Progenitor cell of endocrine pancreas (in vitro differentiated cells): Measurements from ENCODE around the gene SLC26A8. TPM values are rescaled to one million over a fixed set of nuclear protein-coding genes. Genes with fewer than 3 reads are reported as not detected.
"Not testable (repeated sequence)": the region's sequence is repeated elsewhere in the genome, so short reads cannot be mapped to it uniquely, and the experiment has no call there.

Experiments
- DNase-seq: peaks from one replicate; pipeline ENCODE4 v3.0.0; 2021; ENCODE audit warnings: low spot score; ENCODE audit not compliant: unreplicated experiment
- H3K27ac Mint-ChIP-seq: 2 replicates; pipeline ENCODE4 v1.8.0; 2021; ENCODE audit warnings: mild to moderate bottlenecking, moderate library complexity, mixed read lengths
- H3K27me3 Mint-ChIP-seq: 2 replicates; pipeline ENCODE4 v1.8.0; 2021; ENCODE audit warnings: mixed read lengths
- H3K36me3 Mint-ChIP-seq: 2 replicates; pipeline ENCODE4 v1.8.0; 2022; ENCODE audit warnings: mixed read lengths; ENCODE audit not compliant: insufficient read depth
- H3K4me1 Mint-ChIP-seq: 2 replicates; pipeline ENCODE4 v1.8.0; 2021; ENCODE audit warnings: low read depth, mixed read lengths
- H3K4me3 Mint-ChIP-seq: 2 replicates; pipeline ENCODE4 v1.8.0; 2021; ENCODE audit warnings: low read depth, mild to moderate bottlenecking, moderate library complexity, mixed read lengths
- H3K9me3 Mint-ChIP-seq: 2 replicates; pipeline ENCODE4 v1.8.0; 2021; ENCODE audit warnings: low read depth, mixed read lengths
- CTCF ChIP-seq: fragments of 200-600 bp; sonication (generic); IDR thresholded peaks from one replicate; pipeline ENCODE4 v1.5.0; 2021; ENCODE audit warnings: antibody characterized with exemption, mild to moderate bottlenecking; ENCODE audit not compliant: unreplicated experiment
- total RNA-seq: library from RNA; stranded (reverse); gene quantifications from 2 replicates; pipeline ENCODE4 v1.2.1, GENCODE V29; 2021

Gene SLC26A8
- total RNA-seq, 1 donor from 2014 or later, result not detected

- H3K4me1 Mint-ChIP-seq, result peaks cover 7% of the 10 kb centered on the region
- no peak for DNase-seq
- H3K27ac Mint-ChIP-seq, result no peak overlapping the region
- H3K9me3 Mint-ChIP-seq, result no peaks in the 10 kb centered on the region
- TF ChIP-seq CTCF, result peak; percentile 11
- H3K36me3 Mint-ChIP-seq, result no peaks in the 10 kb centered on the region
- H3K4me3 Mint-ChIP-seq, result no peak overlapping the region
- H3K27me3 Mint-ChIP-seq, result peaks cover 14% of the 10 kb centered on the region
These were observed 75.7 kb downstream of the SLC26A8 start for GRCh38 chr6:35948725-35949124.

- H3K4me1 Mint-ChIP-seq, result no peaks in the 10 kb centered on the region
- H3K4me3 Mint-ChIP-seq, result no peak overlapping the region
- TF ChIP-seq CTCF, result no peak
- H3K36me3 Mint-ChIP-seq, result no peaks in the 10 kb centered on the region
- H3K27ac Mint-ChIP-seq, result no peak overlapping the region
- peaks cover 8% of the 10 kb centered on the region for H3K9me3 Mint-ChIP-seq
- DNase-seq, result no peak
- H3K27me3 Mint-ChIP-seq, result no peaks in the 10 kb centered on the region
These were observed 78.8 kb downstream of the SLC26A8 start for GRCh38 chr6:35945650-35946025.

- Mint-ChIP-seq H3K36me3 (no peaks in the 10 kb centered on the region), H3K4me1 (no peaks in the 10 kb centered on the region), H3K27ac (no peak overlapping the region)
These were observed 81.1 kb downstream of the SLC26A8 start for GRCh38 chr6:35943390-35943789.

GRCh38 chr6:35942355-35942754 lies 82.1 kb downstream of the SLC26A8 start:
- Mint-ChIP-seq H3K27me3 (no peaks in the 10 kb centered on the region), H3K9me3 (peaks cover 23% of the 10 kb centered on the region), H3K27ac (no peak overlapping the region), H3K36me3 (no peaks in the 10 kb centered on the region), H3K4me1 (no peaks in the 10 kb centered on the region), H3K4me3 (no peak overlapping the region)
- TF ChIP-seq CTCF, result no peak
- no peak for DNase-seq

More at GRCh38 chr6:35943390-35943789, 81.1 kb downstream of the SLC26A8 start:
- TF ChIP-seq CTCF, result no peak
- Mint-ChIP-seq H3K4me3 (no peak overlapping the region), H3K9me3 (peaks cover 17% of the 10 kb centered on the region), H3K27me3 (no peaks in the 10 kb centered on the region)
- no peak for DNase-seq

- DNase-seq, H3K4me1 Mint-ChIP-seq, H3K27ac Mint-ChIP-seq, H3K27me3 Mint-ChIP-seq, H3K36me3 Mint-ChIP-seq, H3K4me3 Mint-ChIP-seq: not testable (repeated sequence)
- peaks cover 23% of the 10 kb centered on the region for H3K9me3 Mint-ChIP-seq
These were observed 83.3 kb downstream of the SLC26A8 start for GRCh38 chr6:35941170-35941569.

GRCh38 chr6:35940014-35940413 lies 84.4 kb downstream of the SLC26A8 start:
- not testable (repeated sequence) for H3K4me3 Mint-ChIP-seq, H3K36me3 Mint-ChIP-seq, DNase-seq, H3K27ac Mint-ChIP-seq, H3K27me3 Mint-ChIP-seq, H3K4me1 Mint-ChIP-seq
- H3K9me3 Mint-ChIP-seq, result peaks cover 23% of the 10 kb centered on the region

- not testable (repeated sequence) for H3K4me3 Mint-ChIP-seq, H3K36me3 Mint-ChIP-seq, DNase-seq, H3K4me1 Mint-ChIP-seq, H3K27me3 Mint-ChIP-seq, H3K27ac Mint-ChIP-seq
- peaks cover 23% of the 10 kb centered on the region for H3K9me3 Mint-ChIP-seq
These were observed 85.2 kb downstream of the SLC26A8 start for GRCh38 chr6:35939259-35939658.
